H1 (cell line): ENCODE data around the gene CEP192.

ENCODE experiments used
- BRCA1 ChIP-seq: IDR thresholded peaks from 2 replicates; pipeline ENCODE4 v1.6.1; 2012; ENCODE audit warnings: low read depth, low read length, improper control_type of control experiment
- CEBPB ChIP-seq: IDR thresholded peaks from 2 replicates; pipeline ENCODE4 v1.6.1; 2012; ENCODE audit warnings: low read depth, low read length
- CTCF ChIP-seq, 3 experiments: IDR thresholded peaks; 1 replicate in 2 of 3; 2 replicates in 1 of 3; pipeline versions ENCODE4 v1.5.1 to v1.6.1; 2011; ENCODE audit warnings: low read length in 3 of 3, mild to moderate bottlenecking in 3 of 3, inconsistent platforms in 2 of 3, low read depth in 1 of 3, moderate library complexity in 1 of 3; ENCODE audit not compliant: insufficient read depth in 1 of 3; ENCODE audit errors: control extremely low read depth in 1 of 3
- EP300 ChIP-seq, 2 experiments: IDR thresholded peaks; 1 replicate in 1 of 2; 2 replicates in 1 of 2; pipeline ENCODE4 v1.6.1; 2011 to 2012; ENCODE audit warnings: low read depth in 2 of 2, low read length in 2 of 2, mild to moderate bottlenecking in 2 of 2, borderline replicate concordance in 1 of 2, inconsistent platforms in 1 of 2, moderate library complexity in 1 of 2
- GABPA ChIP-seq: IDR thresholded peaks from 2 replicates; pipeline ENCODE4 v1.6.1; 2011; ENCODE audit warnings: mild to moderate bottlenecking, low read length, moderate library complexity, borderline replicate concordance; ENCODE audit not compliant: insufficient read depth
- KDM1A ChIP-seq: fragments of 200-600, 300-600 bp; sonication (generic); IDR thresholded peaks from 2 replicates; pipeline ENCODE4 v1.7.1; 2016; ENCODE audit warnings: mild to moderate bottlenecking, low read length, borderline replicate concordance
- MAX ChIP-seq: IDR thresholded peaks from 2 replicates; pipeline ENCODE4 v1.6.1; 2012; ENCODE audit warnings: inconsistent platforms
- POLR2A ChIP-seq, 2 experiments: IDR thresholded peaks; 1 replicate in 1 of 2; 2 replicates in 1 of 2; pipeline ENCODE4 v1.6.1; 2011; ENCODE audit warnings: low read depth in 2 of 2, low read length in 2 of 2, mild to moderate bottlenecking in 2 of 2; ENCODE audit errors: control extremely low read depth in 1 of 2
- POLR2AphosphoS5 ChIP-seq: IDR thresholded peaks from 2 replicates; pipeline ENCODE4 v1.6.1; 2011; ENCODE audit warnings: low read depth, low read length
- RNF2 ChIP-seq: fragments of 200-900, 300-1000 bp; sonication (generic); IDR thresholded peaks from 2 replicates; pipeline ENCODE4 v1.7.1; 2016; ENCODE audit warnings: borderline replicate concordance, low read depth, mild to moderate bottlenecking, antibody characterized with exemption, low read length; ENCODE audit not compliant: poor library complexity, severe bottlenecking; ENCODE audit errors: missing control alignments
- RXRA ChIP-seq: IDR thresholded peaks from 2 replicates; pipeline ENCODE4 v1.6.1; 2011; ENCODE audit warnings: low read depth, mild to moderate bottlenecking, low read length, moderate library complexity; ENCODE audit not compliant: insufficient read depth
- TAF1 ChIP-seq: IDR thresholded peaks from 2 replicates; pipeline ENCODE4 v1.6.1; 2011; ENCODE audit warnings: mild to moderate bottlenecking, low read depth, low read length

DNA sequence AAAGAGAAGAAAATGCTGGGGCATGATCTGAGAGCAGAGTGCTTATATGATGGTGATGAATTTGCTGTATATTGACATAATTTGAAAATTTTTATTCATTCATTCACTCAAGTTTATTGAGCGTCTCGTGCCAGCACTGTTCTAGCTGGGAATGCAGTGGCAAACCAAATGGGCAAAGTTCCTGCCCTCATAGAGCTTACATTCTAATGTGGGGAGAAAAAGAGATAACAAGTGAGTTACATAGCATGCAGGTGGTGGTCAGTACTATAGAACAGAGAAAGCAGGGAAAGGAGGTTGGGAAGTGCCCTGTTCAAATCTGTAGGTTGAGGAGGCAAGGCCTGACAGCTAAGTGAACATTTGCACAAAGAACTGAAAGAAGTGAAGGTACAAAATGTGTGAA, 4.3 kb downstream of the CEP192 start:
- TF ChIP-seq POLR2AphosphoS5 = no peak
- no peak for TF ChIP-seq EP300 (IDR thresholded peaks at IDR 0.05; ENCODE audit: borderline replicate concordance in 1 of 2, low read depth in 2 of 2, low read length in 2 of 2)
- TF ChIP-seq RNF2 = no peak
- no peak for TF ChIP-seq MAX
- TF ChIP-seq POLR2A (IDR thresholded peaks at IDR 0.05; ENCODE audit: control extremely low read depth in 1 of 2, low read depth in 2 of 2, low read length in 2 of 2) = no peak
- TF ChIP-seq CTCF (IDR thresholded peaks at IDR 0.05; ENCODE audit: control extremely low read depth in 1 of 3, insufficient read depth in 1 of 3, low read depth in 1 of 3, low read length in 3 of 3) = no peak
- TF ChIP-seq KDM1A = no peak
- no peak for TF ChIP-seq RXRA
- TF ChIP-seq GABPA = no peak
- TF ChIP-seq TAF1 = no peak
- TF ChIP-seq BRCA1 = no peak
- no peak for TF ChIP-seq CEBPB
